ENCODE data around the gene PER1.
A peak's percentile ranks its signal among the peaks of the same experiment; 100 is the strongest.

DNA sequence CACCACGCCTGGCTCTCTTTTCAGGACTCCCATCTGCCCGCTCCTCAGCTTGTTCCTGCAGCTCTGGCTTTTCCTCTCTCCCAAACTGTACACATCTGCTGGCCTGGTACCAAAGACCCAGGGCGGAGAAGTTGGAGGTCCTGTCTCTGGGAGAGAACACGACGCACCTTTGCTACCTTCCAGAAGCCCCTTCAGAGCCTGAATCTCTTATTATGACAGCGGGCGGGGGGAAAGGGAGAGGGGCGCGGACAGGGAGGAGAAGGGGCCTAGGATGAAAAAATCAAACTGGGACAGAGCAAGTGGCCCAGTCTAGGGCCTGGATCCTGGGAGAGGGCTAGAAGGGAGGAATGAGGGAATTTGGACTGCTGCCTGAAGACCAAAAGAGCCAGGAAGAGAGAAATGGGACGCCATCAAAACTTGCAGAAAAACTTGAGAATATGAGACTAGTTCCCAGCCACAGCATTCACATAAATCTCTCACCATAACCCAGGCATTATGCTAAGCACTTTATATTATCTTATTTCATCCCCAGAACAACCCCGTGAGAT lies 2.5 kb upstream of the PER1 start:
- TF ChIP-seq CBX5 (IDR thresholded peaks at IDR 0.05; ENCODE audit: low read depth, low read length) (no peak), EP300 (IDR thresholded peaks at IDR 0.05; ENCODE audit: borderline replicate concordance in 1 of 2, low read depth in 2 of 2, low read length in 2 of 2) (no peak), TAF7 (optimal IDR thresholded peaks at IDR 0.05; ENCODE audit: borderline replicate concordance, low read depth, low read length) (no peak), CHD2 (IDR thresholded peaks at IDR 0.05; ENCODE audit: low read length) (no peak), POLR2A (IDR thresholded peaks at IDR 0.05; ENCODE audit: control extremely low read depth in 1 of 2, low read depth in 2 of 2, low read length in 2 of 2) (peak; percentile 3 to 4; a peak in 1 of 3 replicates), HDAC6 (IDR thresholded peaks at IDR 0.05; ENCODE audit: low read depth, low read length) (no peak), EZH2 (IDR thresholded peaks at IDR 0.05; ENCODE audit: low read depth, low read length, severe bottlenecking) (no peak), SAP30 (IDR thresholded peaks at IDR 0.05; ENCODE audit: insufficient read depth, insufficient replicate concordance, low read length) (no peak), FOSL1 (IDR thresholded peaks at IDR 0.05; ENCODE audit: insufficient read depth, low read depth, low read length) (no peak), SIRT6 (IDR thresholded peaks at IDR 0.05; ENCODE audit: low read length) (no peak)
- TF ChIP-seq, protein P1, sequence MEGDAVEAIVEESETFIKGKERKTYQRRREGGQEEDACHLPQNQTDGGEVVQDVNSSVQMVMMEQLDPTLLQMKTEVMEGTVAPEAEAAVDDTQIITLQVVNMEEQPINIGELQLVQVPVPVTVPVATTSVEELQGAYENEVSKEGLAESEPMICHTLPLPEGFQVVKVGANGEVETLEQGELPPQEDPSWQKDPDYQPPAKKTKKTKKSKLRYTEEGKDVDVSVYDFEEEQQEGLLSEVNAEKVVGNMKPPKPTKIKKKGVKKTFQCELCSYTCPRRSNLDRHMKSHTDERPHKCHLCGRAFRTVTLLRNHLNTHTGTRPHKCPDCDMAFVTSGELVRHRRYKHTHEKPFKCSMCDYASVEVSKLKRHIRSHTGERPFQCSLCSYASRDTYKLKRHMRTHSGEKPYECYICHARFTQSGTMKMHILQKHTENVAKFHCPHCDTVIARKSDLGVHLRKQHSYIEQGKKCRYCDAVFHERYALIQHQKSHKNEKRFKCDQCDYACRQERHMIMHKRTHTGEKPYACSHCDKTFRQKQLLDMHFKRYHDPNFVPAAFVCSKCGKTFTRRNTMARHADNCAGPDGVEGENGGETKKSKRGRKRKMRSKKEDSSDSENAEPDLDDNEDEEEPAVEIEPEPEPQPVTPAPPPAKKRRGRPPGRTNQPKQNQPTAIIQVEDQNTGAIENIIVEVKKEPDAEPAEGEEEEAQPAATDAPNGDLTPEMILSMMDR (IDR thresholded peaks at IDR 0.05; ENCODE audit: control extremely low read depth in 1 of 3, insufficient read depth in 1 of 3, low read depth in 1 of 3, low read length in 3 of 3): no peak

Data from H1 (cell line).